HepG2 (cell line): ENCODE results near the gene MYRFL. TPM values are rescaled to one million over a fixed set of nuclear protein-coding genes. Genes with fewer than 3 reads are reported as not detected.

ENCODE experiments used
- ATAC-seq: fragments of 200-7000 bp; cut with Tn5 transposase; 3 replicates; pipeline ENCODE4 v1.9.1; 2020; ENCODE audit warnings: mild to moderate bottlenecking, moderate library complexity
- BruUV-seq: library from RNA; stranded (reverse); fragments of 400-500 nt; replicated peaks from 2 replicates; lab custom pipeline; 2021; lab: Mats Ljungman, UMichigan
- CTCF ChIA-PET: fragments of 300-600 bp; formaldehyde crosslinking; extraction: SDS; loops from one replicate; lab custom pipeline; 2021; ENCODE audit warnings: low total read pairs, inconsistent platforms, low intra/inter-chr PET ratio; lab: Yijun Ruan, JAX
- POLR2A ChIA-PET: fragments of 350-600 bp; sonication (Branson Sonifier 250); formaldehyde crosslinking; loops from one replicate; lab custom pipeline; 2020; ENCODE audit warnings: antibody characterized with exemption, inconsistent platforms; lab: Yijun Ruan, JAX
- DNase-seq: peaks from one replicate; pipeline ENCODE4 v3.0.0-alpha.2; 2015; ENCODE audit warnings: low spot score
- FAIRE-seq: peaks from 3 replicates; lab custom pipeline; 2011; peaks lifted over from hg19 to GRCh38; lab: Jason Lieb, UNC
- H2AFZ ChIP-seq: one replicate; pipeline ENCODE4 v1.6.1; 2011; ENCODE audit warnings: low read length, inconsistent platforms
- H3K27ac ChIP-seq: fragments of 300-600 bp; 3 replicates; pipeline ENCODE4 v1.8.0; 2011; ENCODE audit warnings: mixed run types, mild to moderate bottlenecking, mixed read lengths, low read length, inconsistent platforms; ENCODE audit not compliant: insufficient read depth; ENCODE audit errors: extremely low read length
- H3K27me3 ChIP-seq, 2 experiments: fragments of 200-600 bp in 1 of 2; 2 replicates in 1 of 2; 3 replicates in 1 of 2; pipeline versions ENCODE4 v1.6.0 to v1.8.0; 2011; ENCODE audit warnings: low read length in 2 of 2, mild to moderate bottlenecking in 2 of 2, moderate library complexity in 2 of 2, inconsistent platforms in 1 of 2; ENCODE audit not compliant: insufficient read depth in 2 of 2, control insufficient read depth in 1 of 2
- H3K36me3 ChIP-seq, 2 experiments: fragments of 200-600 bp in 1 of 2; replicated peaks in 1 of 2; 2 replicates in 1 of 2; 3 replicates in 1 of 2; pipeline versions ENCODE4 v1.5.1 to v1.8.0; 2011; ENCODE audit warnings: low read length in 2 of 2, inconsistent platforms in 1 of 2; ENCODE audit not compliant: insufficient read depth in 2 of 2, control insufficient read depth in 1 of 2
- H3K4me1 ChIP-seq: 2 replicates; pipeline ENCODE4 v1.5.1; 2012; ENCODE audit warnings: low read length, inconsistent platforms; ENCODE audit not compliant: insufficient read depth
- H3K4me2 ChIP-seq: 2 replicates; pipeline ENCODE4 v1.6.0; 2011; ENCODE audit warnings: low read depth, low read length, inconsistent platforms
- H3K4me3 ChIP-seq, 3 experiments: fragments of 200-600 bp in 1 of 3; sonication (generic), shearing (Covaris generic) in 1 of 3; replicated peaks in 1 of 3; 2 replicates each; pipeline ENCODE4 v1.5.1; 2011 to 2016; ENCODE audit warnings: low read length in 3 of 3, inconsistent platforms in 2 of 3, low read depth in 2 of 3, mild to moderate bottlenecking in 2 of 3, control low read depth in 1 of 3, mixed read lengths in 1 of 3; ENCODE audit not compliant: insufficient read depth in 1 of 3
- H3K79me2 ChIP-seq: one replicate; pipeline ENCODE4 v1.6.1; 2011; ENCODE audit warnings: low read length, inconsistent platforms; ENCODE audit not compliant: insufficient read depth
- H3K9ac ChIP-seq: 2 replicates; pipeline ENCODE4 v1.6.0; 2011; ENCODE audit warnings: mild to moderate bottlenecking, low read depth, low read length, inconsistent platforms; ENCODE audit not compliant: insufficient read depth
- H3K9me3 ChIP-seq: 2 replicates; pipeline ENCODE4 v1.5.1; 2012; ENCODE audit warnings: mild to moderate bottlenecking, low read length
- H4K20me1 ChIP-seq: 2 replicates; pipeline ENCODE4 v1.6.0; 2011; ENCODE audit warnings: inconsistent platforms, mild to moderate bottlenecking, low read length, moderate library complexity; ENCODE audit not compliant: insufficient read depth
- BCL6 ChIP-seq: IDR thresholded peaks from 2 replicates; pipeline ENCODE4 v1.6.1; 2016; ENCODE audit warnings: missing genetic modification reagents, missing compliant biosample characterization
- EEA1 ChIP-seq: sonication (generic); formaldehyde crosslinking; IDR thresholded peaks from 2 replicates; pipeline ENCODE4 v1.5.1; 2020; ENCODE audit warnings: mild to moderate bottlenecking, missing genetic modification reagents, borderline replicate concordance
- ZNF484 ChIP-seq: sonication (generic); formaldehyde crosslinking; IDR thresholded peaks from 2 replicates; pipeline ENCODE4 v1.5.1; 2020; ENCODE audit warnings: mild to moderate bottlenecking, low read depth, missing genetic modification reagents, borderline replicate concordance
- WGBS: methylation state at CpG from one replicate; pipeline ENCODE4 v1.1.6; 2017; ENCODE audit warnings: low lambda C conversion rate; 5-methylcytosine and 5-hydroxymethylcytosine counted together
- in situ Hi-C: cut with HindIII; loops from 2 replicates; pipeline ENCODE4 v1.10.0; 2017; ENCODE audit warnings: low pct_unique_long_range_greater_than_20kb; ENCODE audit not compliant: extremely low pct_ligation_motif_present
- intact Hi-C: fragments of 100-400 bp; cut with micrococcal nuclease; formaldehyde crosslinking; loops from one replicate; pipeline ENCODE4 v1.10.0; 2022; ENCODE audit not compliant: unreplicated experiment
- polyA plus RNA-seq, 8 experiments: library from polyadenylated mRNA; depleted of rRNA in 3 of 8; stranded (reverse) in 7 of 8; unstranded in 1 of 8; fragments of >200 nt; fragmentation: Illumina TruSeq in 4 of 8; extraction: Trizol in 4 of 8; gene quantifications; 2 replicates each; pipeline versions ENCODE4 v1.2.1 to v1.2.3, GENCODE V29; 2011 to 2016; ENCODE audit warnings: low read depth in 4 of 8, missing spikeins in 1 of 8, mixed read lengths in 1 of 8; ENCODE audit not compliant: insufficient read depth in 1 of 8
- total RNA-seq, 5 experiments: library from RNA; depleted of rRNA; stranded (reverse); fragments of >200 nt; fragmentation: Illumina TruSeq; extraction: Trizol; gene quantifications; 2 replicates each; pipeline ENCODE4 v1.2.3, GENCODE V29; 2016; ENCODE audit warnings: low read depth in 1 of 5
- TF ChIP-seq, protein P1 (sequence below): sonication (generic); formaldehyde crosslinking; IDR thresholded peaks from 2 replicates; pipeline ENCODE4 v1.4.0; 2020; ENCODE audit warnings: missing genetic modification reagents

MYRFL gene
- total and polyA plus RNA-seq, 2 of the 13 experiments (the other 11 are each of a cell fraction or from before 2014, with no cell fraction given): 0.09 to 0.11 TPM

- TF ChIP-seq, protein P1, sequence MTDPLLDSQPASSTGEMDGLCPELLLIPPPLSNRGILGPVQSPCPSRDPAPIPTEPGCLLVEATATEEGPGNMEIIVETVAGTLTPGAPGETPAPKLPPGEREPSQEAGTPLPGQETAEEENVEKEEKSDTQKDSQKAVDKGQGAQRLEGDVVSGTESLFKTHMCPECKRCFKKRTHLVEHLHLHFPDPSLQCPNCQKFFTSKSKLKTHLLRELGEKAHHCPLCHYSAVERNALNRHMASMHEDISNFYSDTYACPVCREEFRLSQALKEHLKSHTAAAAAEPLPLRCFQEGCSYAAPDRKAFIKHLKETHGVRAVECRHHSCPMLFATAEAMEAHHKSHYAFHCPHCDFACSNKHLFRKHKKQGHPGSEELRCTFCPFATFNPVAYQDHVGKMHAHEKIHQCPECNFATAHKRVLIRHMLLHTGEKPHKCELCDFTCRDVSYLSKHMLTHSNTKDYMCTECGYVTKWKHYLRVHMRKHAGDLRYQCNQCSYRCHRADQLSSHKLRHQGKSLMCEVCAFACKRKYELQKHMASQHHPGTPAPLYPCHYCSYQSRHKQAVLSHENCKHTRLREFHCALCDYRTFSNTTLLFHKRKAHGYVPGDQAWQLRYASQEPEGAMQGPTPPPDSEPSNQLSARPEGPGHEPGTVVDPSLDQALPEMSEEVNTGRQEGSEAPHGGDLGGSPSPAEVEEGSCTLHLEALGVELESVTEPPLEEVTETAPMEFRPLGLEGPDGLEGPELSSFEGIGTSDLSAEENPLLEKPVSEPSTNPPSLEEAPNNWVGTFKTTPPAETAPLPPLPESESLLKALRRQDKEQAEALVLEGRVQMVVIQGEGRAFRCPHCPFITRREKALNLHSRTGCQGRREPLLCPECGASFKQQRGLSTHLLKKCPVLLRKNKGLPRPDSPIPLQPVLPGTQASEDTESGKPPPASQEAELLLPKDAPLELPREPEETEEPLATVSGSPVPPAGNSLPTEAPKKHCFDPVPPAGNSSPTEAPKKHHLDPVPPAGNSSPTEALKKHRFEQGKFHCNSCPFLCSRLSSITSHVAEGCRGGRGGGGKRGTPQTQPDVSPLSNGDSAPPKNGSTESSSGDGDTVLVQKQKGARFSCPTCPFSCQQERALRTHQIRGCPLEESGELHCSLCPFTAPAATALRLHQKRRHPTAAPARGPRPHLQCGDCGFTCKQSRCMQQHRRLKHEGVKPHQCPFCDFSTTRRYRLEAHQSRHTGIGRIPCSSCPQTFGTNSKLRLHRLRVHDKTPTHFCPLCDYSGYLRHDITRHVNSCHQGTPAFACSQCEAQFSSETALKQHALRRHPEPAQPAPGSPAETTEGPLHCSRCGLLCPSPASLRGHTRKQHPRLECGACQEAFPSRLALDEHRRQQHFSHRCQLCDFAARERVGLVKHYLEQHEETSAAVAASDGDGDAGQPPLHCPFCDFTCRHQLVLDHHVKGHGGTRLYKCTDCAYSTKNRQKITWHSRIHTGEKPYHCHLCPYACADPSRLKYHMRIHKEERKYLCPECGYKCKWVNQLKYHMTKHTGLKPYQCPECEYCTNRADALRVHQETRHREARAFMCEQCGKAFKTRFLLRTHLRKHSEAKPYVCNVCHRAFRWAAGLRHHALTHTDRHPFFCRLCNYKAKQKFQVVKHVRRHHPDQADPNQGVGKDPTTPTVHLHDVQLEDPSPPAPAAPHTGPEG (CRISPR knock-in tag): no peak
- TF ChIP-seq EEA1 (CRISPR knock-in tag): no peak
These were observed 8.9 kb upstream of the MYRFL start (continued) for GRCh38 chr12:69816082-69816481.

- Histone ChIP-seq H3K4me3 (no peak overlapping the region), H2AFZ (no peak overlapping the region), H3K27ac (no peak overlapping the region), H3K9ac (no peak overlapping the region), H4K20me1 (no peaks in the 10 kb centered on the region), H3K4me1 (no peaks in the 10 kb centered on the region), H3K79me2 (no peaks in the 10 kb centered on the region), H3K36me3 (no peaks in the 10 kb centered on the region), H3K27me3 (no peaks in the 10 kb centered on the region), H3K4me2 (no peak overlapping the region), H3K9me3 (no peaks in the 10 kb centered on the region)
- intact Hi-C loops: loop anchor here (10.0 kb wide), 1 partner anchor 76 kb away; no protein-coding TSS in a partner anchor
- peak; percentile 73 for TF ChIP-seq BCL6
- TF ChIP-seq ZNF484: no peak
- no peak for FAIRE-seq
- in situ Hi-C loops: no loop called here
- CTCF ChIA-PET: no interaction called here
- BruUV-seq: no TSS peak
- whole genome bisulfite sequencing: 42% methylated on average over 6 of the region's 6 CpGs
- POLR2A ChIA-PET: no interaction called here
- DNase-seq: no peak
- no peak for ATAC-seq
These were observed 4.0 kb upstream of the MYRFL start for GRCh38 chr12:69821032-69821455.
